GM19240 (cell line): ENCODE data around the gene SEC61A2.
"Not testable (repeated sequence)": the region's sequence is repeated elsewhere in the genome, so short reads cannot be mapped to it uniquely, and the experiment has no call there.

Experiments
- DNase-seq: peaks from one replicate; pipeline ENCODE4 v3.0.0; 2011; ENCODE audit warnings: low spot score; ENCODE audit not compliant: insufficient read length

Gene SEC61A2

DNA sequence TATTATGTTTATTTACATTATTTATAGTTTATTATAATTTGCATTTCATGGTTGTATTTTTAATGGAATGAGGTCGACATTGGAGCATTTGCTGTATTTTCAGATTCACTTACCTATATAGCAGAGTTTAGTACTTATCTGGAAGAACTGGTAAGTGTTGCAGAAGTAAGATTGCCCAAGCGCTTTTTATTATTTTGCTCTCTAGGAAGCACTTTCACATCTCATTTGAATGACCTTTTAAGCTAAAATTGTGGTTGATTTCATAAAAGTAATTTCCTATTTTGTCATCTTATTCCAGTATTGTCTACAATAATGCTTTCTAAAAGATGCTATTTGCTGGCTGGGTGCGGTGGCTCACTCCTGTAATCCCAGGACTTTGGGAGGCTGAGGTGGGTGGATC is 28.6 kb downstream of the SEC61A2 start:
- no peak for DNase-seq

DNA sequence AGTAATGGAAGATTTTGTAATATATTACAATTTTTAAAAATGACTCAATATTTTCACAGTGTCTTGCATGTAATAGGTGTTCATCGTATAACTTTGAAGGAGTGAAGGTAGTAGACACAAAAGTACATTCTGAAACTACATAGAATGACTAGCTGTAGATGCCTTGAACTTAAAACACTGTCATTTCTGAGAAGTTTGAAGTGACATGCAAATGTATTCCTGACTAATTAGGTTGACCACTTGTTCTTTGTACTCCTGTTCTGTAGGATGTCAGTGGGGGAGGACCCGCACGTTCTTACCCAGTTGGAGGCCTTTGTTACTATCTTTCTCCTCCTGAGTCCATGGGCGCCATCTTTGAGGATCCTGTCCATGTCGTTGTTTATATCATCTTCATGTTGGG is 31.2 kb downstream of the SEC61A2 start:
- DNase-seq, result no peak

DNA sequence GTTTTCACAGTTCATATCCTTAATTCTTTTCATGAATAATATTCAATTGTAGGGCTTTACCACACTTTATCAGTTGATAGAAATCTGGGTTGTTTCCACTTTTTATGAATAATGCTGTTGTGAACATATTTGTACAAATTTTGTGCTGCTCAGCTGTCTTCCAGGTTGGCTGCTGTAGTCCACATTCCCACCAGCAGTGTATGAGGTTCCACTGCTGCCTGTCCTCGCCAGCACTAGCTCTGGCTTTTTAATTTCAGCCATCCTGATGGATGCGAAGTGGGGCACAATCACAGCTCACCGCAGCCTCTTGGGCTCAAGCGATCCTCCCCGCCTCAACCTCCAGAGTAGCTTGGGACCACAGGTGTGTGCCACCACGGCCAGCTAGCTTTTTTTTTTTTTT is 33.5 kb downstream of the SEC61A2 start:
- DNase-seq, result no peak

DNA sequence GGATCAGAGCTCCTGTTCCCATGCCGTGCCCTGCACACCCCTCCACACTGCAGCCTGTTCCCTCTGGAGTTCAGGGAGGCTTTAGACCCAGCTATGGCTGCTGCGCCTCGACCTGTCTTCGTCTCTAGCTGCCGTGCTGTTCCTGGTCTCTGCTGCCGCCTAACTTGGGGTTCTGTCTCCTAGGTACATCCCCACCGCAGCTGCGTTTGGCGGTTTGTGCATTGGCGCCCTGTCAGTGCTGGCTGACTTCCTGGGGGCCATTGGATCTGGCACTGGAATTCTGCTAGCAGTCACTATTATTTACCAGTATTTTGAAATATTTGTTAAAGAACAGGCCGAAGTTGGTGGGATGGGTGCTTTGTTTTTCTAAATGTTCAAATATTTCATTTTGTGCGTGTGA is 34.6 kb downstream of the SEC61A2 start:
- no peak for DNase-seq

DNA sequence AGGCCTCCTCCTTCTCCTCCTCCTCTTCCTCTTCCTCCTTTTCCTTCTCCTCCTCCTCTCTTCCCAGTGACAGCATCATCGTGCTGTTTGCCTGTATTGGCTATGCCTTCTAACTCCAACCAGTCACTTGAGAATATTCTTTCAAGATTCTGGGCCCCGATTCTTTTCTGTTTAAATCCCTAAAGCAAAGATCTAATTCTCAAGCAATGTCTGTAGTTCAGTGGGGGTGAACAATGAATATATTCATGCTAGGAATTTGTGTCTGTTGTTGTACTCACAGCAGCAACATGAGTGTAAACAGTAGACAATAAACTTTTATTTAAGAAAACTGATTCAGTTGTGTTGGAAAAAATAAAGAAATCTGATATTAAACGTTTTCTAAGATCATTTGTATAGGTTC is 35.6 kb downstream of the SEC61A2 start:
- no peak for DNase-seq

DNA sequence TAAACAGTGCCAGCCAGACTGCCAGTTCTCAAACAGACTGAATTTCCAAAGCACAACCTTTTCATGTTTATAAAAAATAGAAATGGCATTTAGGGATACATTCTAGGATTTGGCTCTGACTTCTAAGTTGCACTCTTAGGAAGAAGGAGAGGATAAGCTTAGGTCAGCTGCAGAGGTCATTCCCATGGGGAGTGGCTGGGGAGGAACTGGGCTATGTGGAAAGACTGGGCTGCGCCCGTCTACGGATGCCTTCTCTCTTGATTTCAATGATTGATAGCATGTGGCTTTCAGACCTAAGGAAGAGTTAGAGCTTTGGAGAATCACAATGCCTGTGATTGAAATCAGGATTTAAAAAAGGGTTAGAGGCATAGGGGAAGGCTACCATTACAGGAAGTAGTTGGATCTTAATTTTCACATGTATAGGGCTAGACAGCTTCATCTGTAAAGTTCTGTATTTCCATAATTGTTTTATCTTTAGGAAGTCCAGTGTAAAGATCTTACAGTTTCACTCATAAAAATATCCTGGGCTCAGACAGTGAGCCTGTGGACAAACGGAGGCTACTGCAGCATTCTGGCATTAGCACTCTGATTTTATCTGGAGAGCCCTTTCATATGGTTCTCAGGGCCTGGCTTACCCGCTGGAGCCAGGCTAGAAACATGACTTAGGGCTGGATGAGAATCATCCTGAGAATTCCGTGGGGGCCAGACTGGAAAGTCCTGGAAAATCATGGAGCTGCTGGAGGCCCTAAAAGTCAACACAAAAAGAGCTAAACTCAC is 36.7 kb downstream of the SEC61A2 start:
- DNase-seq, result no peak

- DNase-seq, result not testable (repeated sequence)
These were observed 42.0 kb downstream of the SEC61A2 start for GRCh38 chr10:12171512-12171911.

- DNase-seq, result no peak
These were observed 48.2 kb downstream of the SEC61A2 start for GRCh38 chr10:12177642-12178041.

DNA sequence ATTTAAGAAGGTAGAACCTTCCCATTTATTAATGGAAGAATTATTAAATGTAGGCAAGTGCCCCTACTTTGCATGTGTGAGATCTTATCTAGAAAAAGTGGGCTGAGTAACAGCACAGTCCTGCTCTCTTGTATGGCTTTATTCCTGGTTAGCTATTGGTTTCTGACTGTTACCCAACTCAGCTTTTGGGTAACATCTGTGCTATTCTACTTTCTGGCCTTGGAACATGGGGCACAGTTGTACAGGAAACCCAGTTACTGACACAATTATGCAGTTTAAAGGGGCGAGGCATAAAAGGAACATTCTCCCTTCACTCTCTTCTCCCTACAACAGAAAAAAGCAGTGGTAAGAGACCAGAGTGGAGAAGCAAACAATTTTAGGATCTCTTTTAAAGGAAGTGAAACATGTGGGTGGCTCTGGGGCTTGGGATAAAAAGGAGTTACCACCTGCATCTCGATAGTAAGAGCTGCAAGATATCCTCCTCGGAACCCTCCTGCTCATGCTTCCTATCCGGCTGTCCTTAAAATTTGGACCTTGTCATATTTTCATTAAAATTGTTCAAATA is 50.2 kb downstream of the SEC61A2 start:
- DNase-seq, result no peak

DNA sequence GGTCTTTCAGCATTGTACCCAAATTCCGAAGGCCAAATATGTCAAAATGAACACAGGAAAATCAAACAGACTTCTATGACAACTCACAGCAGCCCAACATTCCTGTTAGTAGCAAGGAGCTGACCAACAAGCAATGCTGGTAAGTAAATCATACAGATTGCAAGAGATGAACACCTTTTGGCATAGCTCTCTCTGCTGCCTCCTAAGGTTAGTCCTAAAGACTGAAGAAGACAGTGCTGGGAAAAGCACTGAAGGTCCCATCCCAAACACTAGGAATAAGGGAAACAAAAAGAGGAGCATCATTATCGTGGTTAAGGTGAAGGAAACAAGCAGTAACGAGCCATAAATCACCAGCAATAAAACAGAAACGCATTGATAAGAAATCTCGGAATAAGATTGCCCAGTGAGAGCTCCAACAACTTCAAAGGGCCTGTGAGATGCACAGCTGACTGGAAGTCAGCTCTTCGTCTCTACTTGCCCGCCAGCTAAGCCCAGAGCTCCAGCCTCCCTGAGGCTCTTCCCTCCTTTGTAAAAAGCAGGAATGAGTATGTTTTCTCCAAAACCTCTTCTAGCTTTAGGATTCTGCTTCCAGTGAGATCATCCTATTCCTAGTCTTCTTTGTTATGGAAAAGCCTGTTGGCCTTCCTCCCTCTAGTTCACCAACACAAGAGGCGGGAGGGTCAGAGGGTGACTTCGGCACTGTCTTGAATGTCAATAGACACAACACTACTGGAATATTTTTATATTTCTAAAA is 50.9 kb downstream of the SEC61A2 start:
- DNase-seq, result no peak

DNA sequence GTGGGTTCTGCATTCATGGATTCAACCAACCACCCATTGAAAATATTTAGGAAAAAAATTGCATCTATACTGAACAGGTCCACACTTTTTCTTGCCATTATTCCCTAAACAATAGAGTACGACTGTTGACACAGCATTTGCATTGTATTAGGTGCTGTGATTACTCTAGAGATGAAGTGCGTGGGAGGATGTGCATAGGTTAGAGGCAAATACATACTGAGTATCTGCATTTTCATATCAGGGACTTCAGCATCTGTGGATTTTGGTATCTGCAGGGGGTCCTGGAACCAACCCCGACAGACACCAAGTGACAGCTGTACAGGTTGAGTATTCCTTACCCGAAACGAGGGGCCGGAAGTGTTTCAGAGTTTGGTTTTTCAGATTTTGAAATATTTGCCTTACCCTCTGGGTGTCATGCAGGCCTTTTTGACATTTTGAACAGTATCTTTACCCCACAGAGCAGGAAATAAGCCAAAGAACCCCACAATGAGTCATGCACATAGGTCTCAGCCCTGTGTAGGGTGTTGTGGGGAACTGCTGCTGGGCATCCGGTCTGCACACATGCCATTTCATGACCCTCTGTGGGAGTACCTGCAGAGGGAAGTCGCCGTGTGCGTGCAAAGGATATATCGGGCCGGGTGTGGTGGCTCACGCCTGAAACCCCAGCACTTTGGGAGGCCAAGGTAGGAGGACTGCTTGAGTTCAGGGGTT is 51.7 kb downstream of the SEC61A2 start:
- no peak for DNase-seq

GRCh38 chr10:12184165-12184564 is 54.7 kb downstream of the SEC61A2 start:
- no peak for DNase-seq

- no peak for DNase-seq
These were observed 56.8 kb downstream of the SEC61A2 start for GRCh38 chr10:12186323-12186722.

- DNase-seq, result no peak
These were observed 57.9 kb downstream of the SEC61A2 start for GRCh38 chr10:12187321-12187905.

- no peak for DNase-seq
These were observed 59.2 kb downstream of the SEC61A2 start for GRCh38 chr10:12188656-12189055.

- DNase-seq, result no peak
These were observed 59.9 kb downstream of the SEC61A2 start for GRCh38 chr10:12189426-12189825.

DNA sequence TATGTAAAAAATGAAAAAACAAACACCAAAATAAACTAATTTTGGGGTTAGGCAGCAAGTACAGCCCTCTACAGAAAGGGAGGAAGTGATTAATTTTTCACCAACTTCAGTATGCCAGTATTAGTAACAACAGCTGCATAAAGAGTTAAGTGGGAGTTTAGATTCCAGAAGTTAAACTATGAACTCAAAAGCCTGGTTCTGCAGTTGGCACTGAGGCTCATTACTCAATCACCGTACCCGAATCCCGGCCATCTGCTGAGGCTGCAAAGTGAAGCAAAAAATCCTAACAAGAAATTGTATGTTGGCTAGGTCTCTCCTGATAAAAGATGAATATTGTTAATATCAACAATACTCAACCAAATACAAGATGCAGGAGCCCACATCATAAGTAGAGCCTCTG is 62.2 kb downstream of the SEC61A2 start:
- no peak for DNase-seq

DNA sequence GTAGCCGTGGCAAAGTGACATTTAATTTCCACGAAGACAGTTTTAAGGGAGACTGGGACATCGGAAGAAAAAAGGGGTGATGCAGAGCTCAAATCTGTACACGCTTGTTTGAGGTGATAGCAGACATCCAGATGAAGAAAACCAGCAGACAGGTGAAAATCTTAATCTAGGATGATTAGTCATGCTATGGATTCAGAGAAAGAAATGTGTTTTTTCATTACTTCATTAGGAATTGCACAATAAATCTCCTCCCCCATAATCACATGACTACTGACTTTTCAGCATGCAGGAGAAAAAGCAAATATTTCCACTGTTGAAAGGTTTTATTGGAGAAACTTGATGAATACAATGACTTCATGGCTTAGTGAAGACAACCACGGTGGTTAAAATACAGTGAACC is 63.7 kb downstream of the SEC61A2 start:
- DNase-seq, result no peak

DNA sequence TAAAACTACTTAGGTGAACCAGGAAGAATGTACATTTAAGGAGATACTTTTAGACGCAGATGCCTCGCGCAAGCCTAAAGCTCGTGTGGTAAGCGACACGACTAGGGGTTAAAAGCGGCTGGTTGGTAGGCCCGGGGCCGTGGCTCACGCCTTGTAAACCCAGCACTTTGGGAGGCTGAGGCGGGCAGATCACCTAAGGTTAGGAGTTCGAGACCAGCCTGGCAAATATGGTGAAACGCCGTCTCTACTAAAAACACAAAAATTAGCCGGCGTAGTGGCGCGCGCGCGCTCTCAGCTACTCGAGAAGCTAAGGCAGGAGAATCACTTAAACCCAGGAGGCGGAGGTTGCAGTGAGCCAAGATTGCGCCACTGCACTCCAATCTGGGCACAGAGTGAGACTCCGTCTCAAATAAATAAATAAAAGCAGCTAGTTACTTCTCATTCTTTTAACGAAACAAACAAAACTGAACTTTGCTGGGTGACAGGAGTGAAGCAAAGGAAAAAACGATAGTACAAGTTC is 65.3 kb downstream of the SEC61A2 start:
- DNase-seq, result no peak

DNA sequence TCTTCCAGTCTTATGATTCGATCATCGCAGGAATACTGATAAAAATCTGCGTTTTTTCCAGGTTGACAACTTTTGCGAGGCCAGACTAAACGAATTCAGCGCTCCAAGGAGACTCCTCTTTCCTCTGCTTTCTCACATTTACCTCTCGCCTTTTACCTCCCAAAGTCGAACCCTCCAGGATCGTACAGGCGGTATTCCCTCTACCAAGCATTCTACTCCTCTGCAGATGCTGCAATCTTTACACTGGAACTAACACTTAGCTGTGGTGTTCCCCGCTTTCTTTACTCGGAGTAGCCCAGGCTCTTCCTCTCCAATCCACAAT is 65.8 kb downstream of the SEC61A2 start:
- no peak for DNase-seq
